Measurements from ENCODE around the gene PLEKHH1. TPM values are rescaled to one million over a fixed set of nuclear protein-coding genes. Genes with fewer than 3 reads are reported as not detected.

The PLEKHH1 gene
- 1 to 10 TPM; 2.4 to 3.3 TPM for total RNA-seq

GRCh38 chr14:67532998-67533753 is at the start of gene PLEKHH1:
Gene PLEKHH1 (plus strand): TSS chr14:67533290. CDS start chr14:67541868, 8,578 bp downstream.
- Mint-ChIP-seq H3K36me3 (no peaks in the 10 kb centered on the region), H3K4me3 (peak within 1 kb of the TSS; percentile 76), H3K4me1 (peaks cover 10% of the 10 kb centered on the region), H3K27me3 (peaks cover 21% of the 10 kb centered on the region), H3K27ac (no peak within 1 kb of the TSS), H3K9me3 (no peaks in the 10 kb centered on the region)
- DNase-seq = peak; percentile 70

GRCh38 chr14:67483579-67484285 is 49.4 kb upstream of the PLEKHH1 start:
- Mint-ChIP-seq H3K36me3 (peaks cover 17% of the 10 kb centered on the region), H3K27ac (no peak overlapping the region), H3K27me3 (no peaks in the 10 kb centered on the region), H3K9me3 (peaks cover 4% of the 10 kb centered on the region), H3K4me3 (no peak overlapping the region), H3K4me1 (peaks cover 49% of the 10 kb centered on the region)
- DNase-seq = no peak

- Mint-ChIP-seq H3K4me3 (no peak overlapping the region), H3K27me3 (no peaks in the 10 kb centered on the region), H3K4me1 (peaks cover 61% of the 10 kb centered on the region), H3K27ac (no peak overlapping the region), H3K36me3 (peaks cover 17% of the 10 kb centered on the region), H3K9me3 (peaks cover 4% of the 10 kb centered on the region)
- DNase-seq = no peak
Observed at GRCh38 chr14:67485501-67486095, 47.5 kb upstream of the PLEKHH1 start.

GRCh38 chr14:67486890-67487289 is 46.2 kb upstream of the PLEKHH1 start:
- H3K27me3 Mint-ChIP-seq = no peaks in the 10 kb centered on the region
- peaks cover 56% of the 10 kb centered on the region for H3K4me1 Mint-ChIP-seq
- peaks cover 4% of the 10 kb centered on the region for H3K9me3 Mint-ChIP-seq
- DNase-seq = no peak
- H3K4me3 Mint-ChIP-seq = no peak overlapping the region
- H3K36me3 Mint-ChIP-seq = peaks cover 17% of the 10 kb centered on the region
- no peak overlapping the region for H3K27ac Mint-ChIP-seq

- H3K36me3 Mint-ChIP-seq = peaks cover 17% of the 10 kb centered on the region
Observed at GRCh38 chr14:67487332-67487731, 45.8 kb upstream of the PLEKHH1 start.

GRCh38 chr14:67487937-67488893 is 44.9 kb upstream of the PLEKHH1 start, which contains the start of gene TMEM229B:
Gene TMEM229B (minus strand): TSS chr14:67488721. CDS start chr14:67473923, 14,798 bp downstream.
- Mint-ChIP-seq H3K9me3 (peaks cover 13% of the 10 kb centered on the region), H3K36me3 (peaks cover 25% of the 10 kb centered on the region), H3K4me1 (peaks cover 57% of the 10 kb centered on the region), H3K27ac (peak within 1 kb of the TSS; percentile 97), H3K27me3 (no peaks in the 10 kb centered on the region), H3K4me3 (peak within 1 kb of the TSS; percentile 81)
- peak; percentile 86 for DNase-seq

More at GRCh38 chr14:67487332-67487731, 45.8 kb upstream of the PLEKHH1 start:
- no peak for DNase-seq
- Mint-ChIP-seq H3K4me1 (peaks cover 57% of the 10 kb centered on the region), H3K9me3 (peaks cover 4% of the 10 kb centered on the region), H3K27ac (peak overlapping the region; percentile 97), H3K4me3 (peak overlapping the region; percentile 81), H3K27me3 (no peaks in the 10 kb centered on the region)

- no peaks in the 10 kb centered on the region for H3K27me3 Mint-ChIP-seq
- H3K36me3 Mint-ChIP-seq = peaks cover 28% of the 10 kb centered on the region
- peaks cover 47% of the 10 kb centered on the region for H3K4me1 Mint-ChIP-seq
- DNase-seq = no peak
- peaks cover 21% of the 10 kb centered on the region for H3K9me3 Mint-ChIP-seq
- H3K4me3 Mint-ChIP-seq = no peak overlapping the region
- H3K27ac Mint-ChIP-seq = no peak overlapping the region
Observed at GRCh38 chr14:67490196-67490595, 42.9 kb upstream of the PLEKHH1 start.

GRCh38 chr14:67491285-67491684 is 41.8 kb upstream of the PLEKHH1 start:
- DNase-seq = no peak
- H3K9me3 Mint-ChIP-seq = peaks cover 21% of the 10 kb centered on the region
- H3K27ac Mint-ChIP-seq = no peak overlapping the region
- H3K4me1 Mint-ChIP-seq = peaks cover 36% of the 10 kb centered on the region
- H3K36me3 Mint-ChIP-seq = peaks cover 24% of the 10 kb centered on the region
- no peak overlapping the region for H3K4me3 Mint-ChIP-seq
- H3K27me3 Mint-ChIP-seq = no peaks in the 10 kb centered on the region

GRCh38 chr14:67491741-67492507 is 41.2 kb upstream of the PLEKHH1 start:
- H3K4me3 Mint-ChIP-seq = no peak overlapping the region
- H3K9me3 Mint-ChIP-seq = peaks cover 17% of the 10 kb centered on the region
- no peak for DNase-seq
- H3K27ac Mint-ChIP-seq = peak overlapping the region; percentile 20
- H3K27me3 Mint-ChIP-seq = no peaks in the 10 kb centered on the region
- peaks cover 19% of the 10 kb centered on the region for H3K36me3 Mint-ChIP-seq
- peaks cover 33% of the 10 kb centered on the region for H3K4me1 Mint-ChIP-seq

GRCh38 chr14:67492538-67492937 is 40.6 kb upstream of the PLEKHH1 start:
- H3K27ac Mint-ChIP-seq = no peak overlapping the region
- H3K27me3 Mint-ChIP-seq = no peaks in the 10 kb centered on the region
- peaks cover 29% of the 10 kb centered on the region for H3K4me1 Mint-ChIP-seq
- H3K36me3 Mint-ChIP-seq = peaks cover 12% of the 10 kb centered on the region
- peaks cover 17% of the 10 kb centered on the region for H3K9me3 Mint-ChIP-seq
- DNase-seq = no peak
- no peak overlapping the region for H3K4me3 Mint-ChIP-seq

- no peak for DNase-seq
- Mint-ChIP-seq H3K4me1 (peaks cover 29% of the 10 kb centered on the region), H3K9me3 (peaks cover 17% of the 10 kb centered on the region), H3K4me3 (no peak overlapping the region), H3K27ac (no peak overlapping the region), H3K27me3 (no peaks in the 10 kb centered on the region), H3K36me3 (peaks cover 11% of the 10 kb centered on the region)
Observed at GRCh38 chr14:67493092-67493717, 39.9 kb upstream of the PLEKHH1 start.

- no peak overlapping the region for H3K4me3 Mint-ChIP-seq
- H3K36me3 Mint-ChIP-seq = peaks cover 11% of the 10 kb centered on the region
- H3K4me1 Mint-ChIP-seq = peaks cover 11% of the 10 kb centered on the region
- no peak overlapping the region for H3K27ac Mint-ChIP-seq
- H3K27me3 Mint-ChIP-seq = no peaks in the 10 kb centered on the region
- H3K9me3 Mint-ChIP-seq = peaks cover 17% of the 10 kb centered on the region
- no peak for DNase-seq
Observed at GRCh38 chr14:67495827-67496226, 37.3 kb upstream of the PLEKHH1 start.

- Mint-ChIP-seq H3K4me1 (peaks cover 9% of the 10 kb centered on the region), H3K27me3 (no peaks in the 10 kb centered on the region), H3K9me3 (peaks cover 17% of the 10 kb centered on the region), H3K36me3 (peaks cover 11% of the 10 kb centered on the region), H3K4me3 (no peak overlapping the region), H3K27ac (no peak overlapping the region)
- no peak for DNase-seq
Observed at GRCh38 chr14:67497216-67497615, 35.9 kb upstream of the PLEKHH1 start.
